NCI-H446 (cell line): ENCODE results near the gene ZFPM1.
A peak's percentile ranks its signal among the peaks of the same experiment; 100 is the strongest.

Source experiments
- DNase-seq, 2 experiments: peaks; one replicate each; lab custom pipeline; 2025; lab: John Stamatoyannopoulos, UW

ZFPM1 gene

DNA sequence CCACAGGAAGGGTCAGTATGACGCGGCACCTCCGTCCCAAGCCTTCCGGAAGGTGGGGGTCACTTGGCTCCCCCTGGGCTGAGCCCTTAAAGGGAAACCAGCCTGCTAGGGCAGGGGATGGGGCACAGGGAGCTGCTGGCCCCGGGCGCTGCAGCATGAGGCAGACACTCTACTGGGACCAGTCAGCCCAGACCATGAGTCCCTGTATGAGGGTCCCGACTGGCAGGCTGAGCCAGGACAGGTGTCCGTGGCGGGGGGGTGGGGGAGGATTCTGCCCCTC, 73.8 kb downstream of the ZFPM1 start:
- DNase-seq, result no peak

DNA sequence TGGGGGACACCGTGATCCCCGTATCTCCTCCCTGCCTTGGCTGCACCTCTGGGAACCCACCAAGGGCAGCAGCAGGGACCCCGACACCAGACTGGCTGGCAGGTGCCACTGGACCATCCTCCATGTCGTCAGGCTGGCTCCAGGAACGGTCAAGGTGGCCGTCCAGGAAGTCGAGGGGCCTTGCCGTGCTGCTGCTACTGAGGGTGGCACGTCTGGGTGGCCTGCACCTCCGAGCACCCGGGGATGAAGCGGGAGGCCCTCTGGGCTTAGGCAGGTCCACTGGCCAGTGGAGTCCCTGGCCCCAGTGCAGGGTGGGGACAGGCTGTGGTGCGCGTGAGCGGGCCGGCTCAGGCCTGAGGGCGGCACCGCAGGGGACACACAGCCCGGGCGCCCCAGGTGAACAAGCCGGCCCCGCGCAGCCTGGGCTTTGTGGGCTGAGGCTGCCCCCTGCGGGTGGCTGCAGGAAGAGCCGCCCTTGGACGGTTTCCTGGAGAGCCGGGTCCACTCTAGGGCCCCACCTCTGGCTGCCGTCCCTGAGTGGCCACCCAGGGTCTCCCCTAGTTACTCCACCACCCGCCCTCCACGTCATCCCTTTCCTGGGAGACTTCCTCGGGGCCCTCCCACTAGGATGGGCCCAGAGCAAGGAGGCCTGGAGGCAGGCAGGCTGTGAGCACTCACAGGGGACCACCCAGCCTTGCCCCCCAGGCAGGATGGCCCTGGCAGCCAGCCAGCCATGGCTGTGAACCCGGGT, 74.3 kb downstream of the ZFPM1 start:
- DNase-seq, result peak in 1 of 2 experiments; percentile 12

DNA sequence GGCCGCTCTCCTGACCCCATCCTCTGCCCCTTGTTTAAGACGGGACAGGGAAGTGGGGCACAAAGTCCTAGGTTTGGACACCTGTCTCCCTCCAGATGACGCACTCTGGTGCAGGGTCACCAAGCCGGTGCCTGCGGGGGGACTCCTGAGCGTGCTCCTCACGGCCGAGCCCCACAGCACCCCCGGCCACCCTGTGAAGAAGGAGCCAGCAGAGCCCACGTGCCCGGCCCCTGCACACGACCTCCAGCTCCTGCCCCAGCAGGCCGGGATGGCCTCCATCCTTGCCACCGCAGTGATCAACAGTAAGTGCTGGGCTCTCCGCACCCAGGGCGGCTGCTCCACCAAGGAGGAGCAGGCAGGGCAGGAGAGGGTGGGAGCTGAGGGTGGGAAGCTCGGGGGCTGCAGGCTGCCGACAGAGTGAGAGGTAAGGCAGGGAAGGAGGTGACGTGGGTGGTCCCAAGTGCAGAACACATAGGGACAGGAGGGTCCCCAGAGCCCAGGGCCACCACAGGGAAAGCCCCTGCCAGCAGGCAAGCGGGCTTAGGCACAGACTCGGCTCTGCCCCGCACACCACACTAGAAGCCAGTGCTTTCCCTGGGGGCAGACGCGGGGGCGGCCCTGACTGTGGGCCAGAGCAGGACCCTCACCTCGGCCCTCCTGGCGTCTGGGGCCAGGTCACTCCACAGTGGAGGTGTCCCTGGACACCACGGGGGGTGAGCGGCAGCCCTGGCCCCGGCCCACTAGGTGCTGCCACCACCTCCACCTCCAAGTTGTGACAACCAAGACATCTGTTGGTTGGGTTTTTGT, 75.1 kb downstream of the ZFPM1 start:
- no peak for DNase-seq

DNA sequence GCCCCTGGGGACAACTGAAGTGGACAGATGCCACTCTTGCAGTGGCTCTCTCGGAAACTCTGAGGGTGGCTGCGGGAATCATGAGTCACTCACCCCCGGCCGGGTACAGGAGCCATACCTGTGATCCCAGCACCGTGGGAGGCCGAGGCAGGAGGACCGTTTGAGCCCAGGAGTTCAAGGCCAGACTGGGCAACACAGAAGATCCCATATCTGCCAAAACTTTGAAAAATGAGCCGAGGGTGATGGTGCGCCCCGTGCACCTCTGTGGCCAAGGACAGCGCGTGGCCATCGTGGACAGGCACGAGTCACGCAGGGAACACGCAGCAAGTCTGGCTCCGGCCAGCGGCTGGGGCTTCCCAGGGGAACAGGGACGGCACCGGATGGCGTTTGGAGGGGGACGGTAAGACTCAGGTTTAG, 75.8 kb downstream of the ZFPM1 start:
- DNase-seq, result no peak

DNA sequence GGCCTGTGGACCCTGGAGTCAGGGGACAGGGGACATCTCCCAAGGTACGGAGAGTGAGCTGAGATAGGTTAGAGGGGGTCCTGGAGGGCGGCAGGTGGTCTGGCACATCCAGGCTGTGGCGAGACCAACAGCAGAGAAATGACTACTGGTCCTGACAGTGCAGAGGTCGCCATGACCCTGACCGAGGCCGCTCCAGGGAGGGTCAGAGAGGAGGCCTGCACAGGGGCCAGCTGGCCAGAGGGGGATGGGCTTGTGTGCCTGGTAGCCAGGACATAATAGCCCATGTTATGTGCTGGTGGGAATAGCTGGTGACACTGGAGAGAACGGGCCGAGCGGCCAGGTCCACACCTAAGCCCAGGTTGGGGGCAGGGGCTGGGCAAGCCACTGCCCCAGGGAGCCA, 76.5 kb downstream of the ZFPM1 start:
- no peak for DNase-seq

DNA sequence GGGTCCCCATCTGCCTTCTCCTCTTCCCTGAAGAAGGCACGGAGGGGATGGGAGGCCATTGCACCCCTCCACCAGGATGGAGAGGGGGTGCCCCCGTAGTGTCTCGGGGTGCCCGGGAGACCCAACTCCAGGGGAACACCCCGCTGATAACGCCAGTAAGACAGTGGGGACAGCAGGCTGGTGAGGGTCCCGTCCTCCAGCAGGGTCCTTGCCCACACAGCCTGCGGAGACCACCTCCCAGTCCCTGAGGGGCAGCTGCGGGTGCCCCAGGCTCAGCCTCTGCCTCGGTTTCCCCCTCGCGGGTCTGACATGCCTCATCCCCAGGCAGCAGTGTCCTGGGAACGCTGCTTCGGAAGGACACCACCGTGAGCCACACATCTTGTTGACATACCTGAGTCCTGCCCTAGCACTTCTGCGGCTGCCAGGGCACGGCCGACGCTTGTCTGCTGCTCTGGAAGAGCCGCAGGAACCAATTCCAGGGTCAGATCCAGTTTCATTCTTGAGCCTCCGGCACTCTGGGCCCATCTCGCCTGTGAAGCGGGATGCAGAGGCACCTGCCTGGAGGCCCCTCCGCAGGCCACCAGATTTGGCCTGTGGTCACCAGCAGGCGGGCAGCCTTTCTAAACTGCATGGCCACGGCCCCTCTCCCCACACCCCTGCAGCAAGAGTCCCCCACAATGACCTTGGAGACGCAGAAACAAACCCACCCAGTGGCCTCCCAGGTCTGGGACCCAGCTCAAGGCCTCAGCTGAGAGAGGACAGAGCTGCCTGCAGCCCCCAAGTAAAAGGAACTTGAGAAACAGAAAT, 77.2 kb downstream of the ZFPM1 start:
- no peak for DNase-seq

DNA sequence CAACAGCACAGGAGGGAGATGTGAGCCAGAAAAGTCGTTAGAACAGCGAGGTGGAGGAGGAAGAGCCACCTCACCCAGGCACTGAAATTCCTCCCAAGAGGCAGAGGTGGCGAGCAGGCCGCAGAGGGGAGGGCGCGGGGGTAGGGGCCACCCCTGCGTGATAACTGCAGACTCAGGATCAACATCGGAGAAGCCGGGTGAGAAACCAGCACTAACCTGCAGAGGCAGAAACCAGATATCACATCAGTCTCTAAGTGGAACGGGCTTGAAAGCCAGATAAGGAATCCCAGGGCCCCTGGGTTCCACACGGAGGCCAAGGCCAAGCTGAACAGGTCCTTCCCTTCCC, 77.8 kb downstream of the ZFPM1 start:
- no peak for DNase-seq

DNA sequence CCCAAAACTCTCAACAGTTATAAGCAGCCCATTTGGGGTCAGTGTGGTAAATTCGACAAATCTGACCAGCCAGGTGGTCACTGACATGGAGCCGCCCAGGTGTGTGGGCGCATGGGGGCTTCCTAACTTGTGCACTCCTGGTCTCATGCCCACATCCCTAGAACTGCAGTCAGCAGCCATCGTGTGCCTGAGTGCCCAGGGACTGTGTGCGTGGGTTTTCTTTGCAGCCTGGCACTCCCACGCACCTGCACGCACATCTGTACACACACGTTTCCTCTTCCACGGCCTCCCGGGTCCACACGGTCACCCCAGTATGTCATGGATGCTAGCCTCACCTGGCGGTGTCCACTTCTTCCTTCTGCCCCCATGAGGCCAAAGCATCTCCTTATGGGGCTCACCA, 78.3 kb downstream of the ZFPM1 start:
- DNase-seq, result no peak

DNA sequence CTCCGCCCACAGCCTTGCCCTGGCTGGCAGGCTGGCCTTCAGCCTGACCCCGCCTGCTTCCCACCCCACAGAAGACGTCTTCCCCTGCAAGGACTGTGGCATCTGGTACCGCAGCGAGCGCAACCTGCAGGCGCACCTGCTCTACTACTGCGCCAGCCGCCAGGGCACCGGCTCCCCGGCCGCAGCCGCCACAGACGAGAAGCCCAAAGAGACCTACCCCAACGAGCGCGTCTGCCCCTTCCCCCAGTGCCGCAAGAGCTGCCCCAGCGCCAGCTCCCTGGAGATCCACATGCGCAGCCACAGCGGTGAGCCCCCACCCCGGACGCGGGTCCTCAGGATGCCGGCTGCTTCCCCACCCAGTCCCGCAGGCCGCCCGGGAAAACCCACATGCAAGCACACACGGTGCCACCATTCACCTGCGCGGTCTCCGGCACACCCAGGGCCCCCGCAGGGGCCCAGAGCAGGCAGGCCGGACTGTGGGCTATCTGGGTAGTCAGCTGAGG, 78.9 kb downstream of the ZFPM1 start:
- DNase-seq, result no peak

DNA sequence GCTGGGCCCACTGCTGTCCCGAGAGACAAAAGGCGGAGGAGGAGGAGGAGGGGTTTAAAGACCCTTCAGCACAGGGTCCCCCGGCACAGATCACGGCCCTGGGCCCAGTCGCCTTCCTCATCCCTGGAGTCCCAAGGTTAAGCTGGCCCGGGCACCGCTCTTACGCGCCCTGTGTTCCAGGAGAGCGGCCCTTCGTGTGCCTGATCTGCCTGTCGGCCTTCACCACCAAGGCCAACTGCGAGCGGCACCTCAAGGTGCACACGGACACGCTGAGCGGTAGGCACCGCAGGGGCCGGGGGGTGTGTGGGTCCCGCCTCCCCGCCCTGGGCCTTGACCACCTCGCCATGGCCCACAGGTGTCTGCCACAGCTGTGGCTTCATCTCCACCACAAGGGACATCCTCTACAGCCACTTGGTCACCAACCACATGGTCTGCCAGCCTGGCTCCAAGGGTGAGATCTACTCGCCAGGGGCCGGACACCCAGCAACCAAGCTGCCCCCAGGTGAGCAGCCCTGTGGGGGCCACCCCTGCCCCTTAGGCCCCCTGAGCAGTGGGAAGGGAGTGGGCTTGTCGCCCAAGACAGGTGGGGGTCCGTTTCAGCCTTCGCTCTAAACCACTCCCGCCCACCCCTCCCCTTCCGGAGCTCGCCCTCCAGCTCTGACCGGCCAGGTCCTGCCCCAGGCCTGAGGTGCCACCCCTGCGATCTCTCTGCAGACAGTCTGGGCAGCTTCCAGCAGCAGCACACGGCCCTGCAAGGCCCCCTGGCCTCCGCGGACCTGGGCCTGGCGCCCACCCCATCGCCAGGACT, 79.6 kb downstream of the ZFPM1 start:
- DNase-seq, result no peak

DNA sequence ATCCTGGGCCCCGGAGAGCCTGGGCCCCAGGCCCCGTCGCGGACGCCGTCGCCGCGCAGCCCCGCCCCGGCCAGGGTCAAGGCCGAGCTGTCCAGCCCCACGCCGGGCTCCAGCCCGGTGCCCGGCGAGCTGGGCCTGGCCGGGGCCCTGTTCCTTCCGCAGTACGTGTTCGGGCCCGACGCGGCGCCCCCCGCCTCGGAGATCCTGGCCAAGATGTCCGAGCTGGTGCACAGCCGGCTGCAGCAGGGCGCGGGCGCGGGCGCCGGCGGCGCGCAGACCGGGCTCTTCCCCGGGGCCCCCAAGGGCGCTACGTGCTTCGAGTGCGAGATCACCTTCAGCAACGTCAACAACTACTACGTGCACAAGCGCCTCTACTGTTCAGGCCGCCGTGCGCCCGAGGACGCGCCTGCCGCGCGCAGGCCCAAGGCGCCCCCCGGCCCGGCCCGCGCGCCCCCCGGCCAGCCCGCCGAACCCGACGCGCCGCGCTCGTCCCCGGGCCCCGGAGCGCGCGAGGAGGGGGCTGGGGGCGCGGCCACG, 80.4 kb downstream of the ZFPM1 start:
- DNase-seq, result no peak

DNA sequence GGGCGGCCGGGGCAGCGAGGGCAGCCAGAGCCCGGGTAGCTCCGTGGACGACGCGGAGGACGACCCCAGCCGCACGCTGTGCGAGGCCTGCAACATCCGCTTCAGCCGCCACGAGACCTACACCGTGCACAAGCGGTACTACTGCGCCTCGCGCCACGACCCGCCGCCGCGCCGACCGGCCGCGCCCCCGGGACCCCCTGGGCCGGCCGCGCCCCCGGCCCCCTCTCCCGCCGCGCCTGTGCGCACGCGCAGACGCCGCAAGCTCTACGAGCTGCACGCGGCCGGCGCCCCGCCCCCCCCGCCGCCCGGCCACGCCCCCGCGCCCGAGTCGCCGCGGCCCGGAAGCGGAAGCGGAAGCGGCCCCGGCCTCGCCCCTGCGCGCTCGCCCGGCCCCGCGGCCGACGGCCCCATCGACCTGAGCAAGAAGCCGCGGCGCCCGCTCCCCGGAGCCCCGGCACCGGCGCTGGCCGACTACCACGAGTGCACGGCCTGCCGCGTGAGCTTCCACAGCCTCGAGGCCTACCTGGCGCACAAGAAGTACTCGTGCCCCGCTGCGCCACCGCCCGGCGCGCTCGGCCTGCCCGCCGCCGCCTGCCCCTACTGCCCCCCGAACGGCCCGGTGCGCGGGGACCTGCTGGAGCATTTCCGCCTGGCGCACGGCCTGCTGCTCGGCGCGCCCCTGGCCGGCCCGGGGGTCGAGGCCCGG, 81.0 kb downstream of the ZFPM1 start:
- peak in 1 of 2 experiments; percentile 30 for DNase-seq

DNA sequence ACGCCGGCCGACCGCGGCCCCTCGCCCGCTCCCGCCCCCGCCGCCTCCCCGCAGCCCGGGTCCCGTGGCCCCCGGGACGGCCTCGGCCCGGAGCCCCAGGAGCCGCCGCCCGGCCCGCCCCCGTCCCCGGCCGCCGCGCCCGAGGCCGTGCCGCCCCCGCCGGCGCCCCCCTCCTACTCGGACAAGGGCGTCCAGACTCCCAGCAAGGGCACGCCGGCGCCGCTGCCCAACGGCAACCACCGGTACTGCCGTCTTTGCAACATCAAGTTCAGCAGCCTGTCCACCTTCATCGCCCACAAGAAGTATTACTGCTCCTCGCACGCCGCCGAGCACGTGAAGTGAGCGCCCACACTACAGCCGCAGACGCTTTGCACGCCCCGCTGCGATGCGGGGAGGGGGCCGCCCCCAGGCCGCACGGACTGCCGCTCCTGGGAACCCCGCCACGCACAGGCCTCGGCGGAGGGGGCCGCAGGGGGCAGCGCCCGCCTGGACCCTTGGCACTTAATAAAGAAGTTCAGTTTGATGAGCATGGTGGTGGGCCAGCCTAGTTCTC, 81.6 kb downstream of the ZFPM1 start:
- DNase-seq, result no peak

DNA sequence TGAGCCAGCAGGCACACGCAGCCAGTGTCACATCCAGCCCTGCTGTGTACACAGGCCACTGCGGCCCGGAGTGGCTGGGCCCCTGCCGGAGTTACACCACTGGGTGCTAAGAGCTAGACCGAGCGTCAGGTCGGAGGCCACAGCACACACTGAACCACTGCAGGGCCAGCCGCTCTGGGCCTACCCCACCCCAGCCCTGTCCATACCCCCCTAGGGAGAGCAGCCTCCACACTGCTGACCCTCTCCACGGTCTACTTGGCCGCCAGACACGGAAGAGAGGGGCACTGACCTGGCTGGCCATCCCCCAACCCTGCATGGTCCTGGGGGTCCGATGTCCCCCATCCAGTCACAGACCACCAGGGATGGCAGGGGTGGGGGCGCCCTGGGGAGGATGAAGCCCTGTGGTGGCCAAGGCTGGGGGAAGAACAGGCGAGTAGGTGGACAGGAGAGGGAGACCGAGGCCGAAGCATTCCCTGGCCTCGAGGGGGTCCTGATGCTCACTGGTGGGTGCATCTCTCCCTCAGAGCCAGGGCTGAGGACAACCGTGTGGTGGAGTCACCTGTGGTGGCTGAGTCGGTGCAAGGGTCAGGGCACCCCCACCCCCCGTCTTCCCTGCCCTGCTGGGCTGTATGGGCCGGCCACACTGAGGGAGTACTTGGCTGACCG, 82.2 kb downstream of the ZFPM1 start:
- DNase-seq, result no peak

DNA sequence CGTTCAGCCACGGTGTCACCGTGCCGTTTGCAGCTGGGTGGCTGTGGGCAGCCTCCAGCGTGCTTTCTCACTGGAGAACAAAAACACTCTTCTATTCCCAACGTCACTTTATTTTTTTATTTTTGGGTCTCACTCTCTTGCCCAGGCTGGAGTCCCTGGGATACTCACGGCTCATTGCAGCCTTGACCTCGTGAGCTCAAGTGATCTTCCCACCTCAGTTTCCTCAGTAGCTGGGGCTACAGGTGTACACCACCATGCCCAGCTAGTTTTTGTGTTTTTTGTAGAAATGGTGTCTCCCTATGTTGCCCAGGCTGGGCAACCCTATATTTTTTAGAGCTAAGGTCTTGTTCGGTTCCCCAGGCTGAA, 82.8 kb downstream of the ZFPM1 start:
- no peak for DNase-seq

DNA sequence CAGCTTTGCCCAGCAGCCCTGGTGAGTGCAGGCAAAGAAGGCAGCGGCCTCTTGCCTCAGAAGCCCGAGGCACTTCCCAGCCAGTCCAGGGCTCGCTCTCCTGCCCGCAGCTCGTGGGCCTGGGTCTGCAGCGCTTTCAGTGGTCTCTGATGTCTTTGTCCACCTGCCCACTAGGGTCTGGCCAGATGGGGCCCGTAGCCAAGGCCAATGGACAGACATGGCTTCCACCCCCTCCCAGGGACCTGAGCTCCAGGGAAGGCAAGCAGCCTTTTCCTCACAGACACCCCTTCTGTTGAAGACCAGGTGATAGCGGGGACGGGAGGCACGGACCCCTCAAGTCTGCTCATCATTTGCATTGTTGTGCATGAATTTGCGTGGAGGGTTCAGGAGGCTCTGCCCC, 83.4 kb downstream of the ZFPM1 start:
- DNase-seq, result no peak

DNA sequence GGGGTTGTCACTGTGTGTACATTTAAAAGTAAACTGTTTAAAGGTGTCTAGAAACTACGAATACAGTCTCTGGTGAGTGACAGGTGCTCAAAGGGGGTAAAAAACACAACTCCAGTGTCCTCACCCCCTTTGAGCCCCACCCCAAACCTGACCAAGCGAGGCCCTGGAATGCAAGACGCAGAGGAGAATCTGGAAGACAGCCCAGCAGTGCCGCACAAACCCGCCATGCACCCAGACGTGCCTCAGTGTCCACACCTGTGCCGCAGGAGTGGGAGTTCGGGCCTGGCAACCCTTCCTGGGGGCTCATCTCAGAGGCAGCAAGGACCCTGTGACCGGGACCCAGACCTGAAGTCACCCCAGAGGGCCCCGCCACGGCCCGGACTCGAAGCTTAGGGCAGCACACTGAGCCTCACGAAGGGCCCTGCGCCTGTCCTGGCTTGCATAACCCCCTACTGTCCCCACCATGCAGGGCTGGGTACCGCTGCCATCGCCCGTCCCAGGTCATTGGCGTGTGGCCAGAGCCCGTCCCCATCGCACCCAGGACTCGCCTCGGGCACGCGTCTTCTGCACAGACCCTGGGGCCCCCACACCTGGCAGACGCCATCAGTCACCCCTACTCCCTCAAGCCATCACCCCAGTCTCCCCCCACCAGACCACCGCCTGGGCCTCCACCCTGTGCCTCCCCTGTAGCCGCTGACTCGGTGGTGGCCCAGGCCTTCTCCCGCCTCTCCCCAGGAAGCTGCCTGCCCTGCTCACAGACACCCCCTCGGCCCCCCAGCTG, 84.1 kb downstream of the ZFPM1 start:
- DNase-seq, result no peak

DNA sequence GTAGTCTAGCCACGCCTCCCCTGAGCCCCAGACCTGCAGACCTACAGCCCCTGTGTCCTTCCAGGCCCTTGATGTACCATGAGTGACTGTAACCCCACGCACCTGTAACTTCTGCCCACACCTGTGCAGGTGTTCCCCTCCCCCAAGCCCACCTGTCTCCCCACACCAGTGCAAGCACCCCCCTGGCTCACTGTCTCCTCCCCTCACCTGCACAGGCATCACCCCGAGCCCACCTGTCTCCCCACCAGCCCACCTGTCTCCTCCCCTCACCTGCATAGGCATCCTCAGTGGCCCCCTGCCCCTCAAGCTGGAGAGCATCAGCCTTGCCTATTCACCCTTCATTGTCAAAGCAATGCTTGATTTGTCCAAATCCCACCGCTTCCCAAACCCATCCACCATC, 84.8 kb downstream of the ZFPM1 start:
- no peak for DNase-seq

DNA sequence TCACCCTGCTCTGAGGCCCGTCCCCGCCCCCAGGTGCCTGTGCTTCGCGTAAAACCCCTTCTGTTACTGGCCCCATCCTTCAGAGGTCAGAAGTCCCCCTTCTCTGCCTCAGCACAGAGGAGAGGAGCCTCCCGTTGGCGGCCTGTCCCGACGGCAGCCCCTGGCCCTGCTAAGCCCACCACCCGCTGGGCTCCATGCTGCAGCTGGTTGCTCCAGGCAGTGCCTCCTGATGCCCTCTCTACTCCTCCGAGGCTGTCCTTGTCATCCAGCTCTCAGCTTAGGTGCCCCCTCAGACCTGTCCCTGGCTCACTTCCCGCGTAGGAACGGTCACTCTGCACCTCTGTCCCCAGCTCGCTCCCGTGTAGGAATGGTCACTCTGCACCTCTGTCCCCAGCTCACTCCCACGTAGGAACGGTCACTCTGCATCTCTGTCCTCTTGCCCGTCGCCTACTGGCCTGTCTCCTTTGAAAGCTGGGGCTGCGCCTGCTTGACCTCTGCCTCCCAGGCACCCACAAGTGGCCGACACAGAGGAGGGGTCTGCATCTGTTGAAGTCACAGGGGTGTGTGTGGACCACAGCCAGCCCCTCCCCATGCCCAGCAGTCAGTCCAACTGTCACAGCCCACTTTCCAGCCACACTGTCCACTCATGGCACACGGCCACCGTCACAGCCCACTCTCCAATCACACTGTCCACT, 85.4 kb downstream of the ZFPM1 start:
- DNase-seq, result no peak
